Stimulated activated naive B cell treated with anti-CD40 and anti-IgM and Interleukin-4, amounts not matched to agents 10 μg/mL and 1 μg/mL and 100 μg/mL, for 72 hours (primary cell): Measurements from ENCODE around the gene ALG10.
"Not testable (repeated sequence)": the region's sequence is repeated elsewhere in the genome, so short reads cannot be mapped to it uniquely, and the experiment has no call there.

Experiments
- ATAC-seq, 2 donors: fragments of 150-1000 bp; cut with Tn5 transposase; replicated peaks; 2 replicates each; pipeline ENCODE4 v1.10.0; 2021; ENCODE audit warnings: moderate library complexity in 1 of 2
- DNase-seq: peaks from one replicate; pipeline ENCODE4 v3.0.0; 2021
- H3K27ac Mint-ChIP-seq: one replicate; pipeline ENCODE4 v1.8.0; 2022; ENCODE audit warnings: mild to moderate bottlenecking, mixed read lengths
- H3K27me3 Mint-ChIP-seq, 2 donors: one replicate each; pipeline ENCODE4 v1.8.0; 2022; ENCODE audit warnings: mixed read lengths in 2 of 2
- H3K36me3 Mint-ChIP-seq, 2 donors: one replicate each; pipeline ENCODE4 v1.8.0; 2022; ENCODE audit warnings: mixed read lengths in 2 of 2, mild to moderate bottlenecking in 1 of 2
- H3K4me1 Mint-ChIP-seq, 2 donors: one replicate each; pipeline ENCODE4 v1.8.0; 2022; ENCODE audit warnings: mixed read lengths in 2 of 2, mild to moderate bottlenecking in 1 of 2
- H3K4me3 Mint-ChIP-seq, 2 donors: one replicate each; pipeline ENCODE4 v1.8.0; 2022; ENCODE audit warnings: mild to moderate bottlenecking in 2 of 2, mixed read lengths in 2 of 2, moderate library complexity in 1 of 2
- H3K9me3 Mint-ChIP-seq, 2 donors: one replicate each; pipeline ENCODE4 v1.8.0; 2022; ENCODE audit warnings: mixed read lengths in 2 of 2, mild to moderate bottlenecking in 1 of 2

ALG10 gene

GRCh38 chr12:34022079-34022830 is at the start of gene ALG10:
TSS of gene ALG10 (plus strand) at chr12:34022496. CDS start at chr12:34022600, 104 bp downstream.
- Mint-ChIP-seq H3K4me1 (peaks cover 4 to 11% of the 10 kb centered on the region in 2 donors), H3K36me3 (peaks cover 4 to 11% of the 10 kb centered on the region in 2 donors), H3K27ac (peak within 1 kb of the TSS; percentile 98), H3K27me3 (peaks cover 0 to 4% of the 10 kb centered on the region in 2 donors), H3K9me3 (no peaks in the 10 kb centered on the region), H3K4me3 (peak within 1 kb of the TSS; percentile 97 to 99)
- peak; percentile 99 for ATAC-seq
- peak; percentile 95 for DNase-seq

GRCh38 chr12:33972884-33973283 is 49.4 kb upstream of the ALG10 start:
- not testable (repeated sequence) for H3K36me3 Mint-ChIP-seq, ATAC-seq, H3K27ac Mint-ChIP-seq, H3K4me3 Mint-ChIP-seq, DNase-seq, H3K4me1 Mint-ChIP-seq, H3K27me3 Mint-ChIP-seq
- H3K9me3 Mint-ChIP-seq = peaks cover 4 to 13% of the 10 kb centered on the region in 2 donors

- Mint-ChIP-seq H3K4me1 (no peaks in the 10 kb centered on the region), H3K27ac (no peak overlapping the region), H3K4me3 (no peak overlapping the region), H3K27me3 (peaks cover 0 to 5% of the 10 kb centered on the region in 2 donors), H3K9me3 (peaks cover 0 to 9% of the 10 kb centered on the region in 2 donors), H3K36me3 (no peaks in the 10 kb centered on the region)
- DNase-seq (no peak), ATAC-seq (no peak)
Observed at GRCh38 chr12:33977887-33978286, 44.4 kb upstream of the ALG10 start.

- DNase-seq = no peak
- H3K9me3 Mint-ChIP-seq = peaks cover 0 to 5% of the 10 kb centered on the region in 2 donors
- H3K27ac Mint-ChIP-seq = no peak overlapping the region
- no peaks in the 10 kb centered on the region for H3K4me1 Mint-ChIP-seq
- H3K27me3 Mint-ChIP-seq = peaks cover 4 to 10% of the 10 kb centered on the region in 2 donors
- H3K36me3 Mint-ChIP-seq = no peaks in the 10 kb centered on the region
- ATAC-seq = no peak
- H3K4me3 Mint-ChIP-seq = no peak overlapping the region
Observed at GRCh38 chr12:33988197-33988805, 34.0 kb upstream of the ALG10 start.

- no peak for ATAC-seq
- no peak for DNase-seq
- Mint-ChIP-seq H3K4me3 (no peak overlapping the region), H3K4me1 (no peaks in the 10 kb centered on the region), H3K27ac (no peak overlapping the region), H3K27me3 (peaks cover 4 to 10% of the 10 kb centered on the region in 2 donors), H3K36me3 (no peaks in the 10 kb centered on the region), H3K9me3 (peaks cover 0 to 5% of the 10 kb centered on the region in 2 donors)
Observed at GRCh38 chr12:33988913-33989312, 33.4 kb upstream of the ALG10 start.

- Mint-ChIP-seq H3K9me3 (no peaks in the 10 kb centered on the region), H3K27ac (no peak overlapping the region), H3K27me3 (peaks cover 10 to 11% of the 10 kb centered on the region in 2 donors), H3K4me3 (no peak overlapping the region), H3K36me3 (no peaks in the 10 kb centered on the region), H3K4me1 (no peaks in the 10 kb centered on the region)
- ATAC-seq (no peak), DNase-seq (no peak)
Observed at GRCh38 chr12:33994857-33995808, 27.2 kb upstream of the ALG10 start.

GRCh38 chr12:34008835-34009234 is 13.5 kb upstream of the ALG10 start:
- ATAC-seq, H3K4me3 Mint-ChIP-seq, H3K27ac Mint-ChIP-seq: not testable (repeated sequence)

GRCh38 chr12:34016361-34016760 is 5.9 kb upstream of the ALG10 start:
- H3K9me3 Mint-ChIP-seq = no peaks in the 10 kb centered on the region
- ATAC-seq (no peak), DNase-seq (no peak)
- H3K36me3 Mint-ChIP-seq = no peaks in the 10 kb centered on the region
- no peak overlapping the region for H3K27ac Mint-ChIP-seq
- H3K4me1 Mint-ChIP-seq = no peaks in the 10 kb centered on the region
- peaks cover 11 to 14% of the 10 kb centered on the region in 2 donors for H3K27me3 Mint-ChIP-seq
- no peak overlapping the region for H3K4me3 Mint-ChIP-seq

More at GRCh38 chr12:34008835-34009234, 13.5 kb upstream of the ALG10 start:
- not testable (repeated sequence) for H3K36me3 Mint-ChIP-seq, DNase-seq, H3K4me1 Mint-ChIP-seq, H3K9me3 Mint-ChIP-seq
- peaks cover 21 to 37% of the 10 kb centered on the region in 2 donors for H3K27me3 Mint-ChIP-seq

GRCh38 chr12:34021071-34021470 is 1.2 kb upstream of the ALG10 start:
- DNase-seq (no peak), ATAC-seq (no peak)
- Mint-ChIP-seq H3K9me3 (no peaks in the 10 kb centered on the region), H3K27me3 (peaks cover 4 to 7% of the 10 kb centered on the region in 2 donors), H3K4me3 (no peak overlapping the region), H3K4me1 (peaks cover 4 to 11% of the 10 kb centered on the region in 2 donors), H3K36me3 (peaks cover 4 to 7% of the 10 kb centered on the region in 2 donors), H3K27ac (no peak overlapping the region)

GRCh38 chr12:34027661-34028060 is 5.4 kb downstream of the ALG10 start:
- DNase-seq, H3K9me3 Mint-ChIP-seq, H3K27me3 Mint-ChIP-seq, ATAC-seq, H3K27ac Mint-ChIP-seq, H3K4me3 Mint-ChIP-seq: not testable (repeated sequence)
- Mint-ChIP-seq H3K4me1 (peaks cover 4 to 11% of the 10 kb centered on the region in 2 donors), H3K36me3 (peaks cover 4 to 17% of the 10 kb centered on the region in 2 donors)

- Mint-ChIP-seq H3K27ac (peak overlapping the region; percentile 37), H3K36me3 (peaks cover 0 to 11% of the 10 kb centered on the region in 2 donors), H3K27me3 (no peaks in the 10 kb centered on the region), H3K9me3 (no peaks in the 10 kb centered on the region), H3K4me1 (no peaks in the 10 kb centered on the region), H3K4me3 (no peak overlapping the region)
- DNase-seq (no peak), ATAC-seq (no peak)
Observed at GRCh38 chr12:34030591-34030990, 8.3 kb downstream of the ALG10 start.

- no peak overlapping the region for H3K4me3 Mint-ChIP-seq
- H3K9me3 Mint-ChIP-seq = no peaks in the 10 kb centered on the region
- ATAC-seq (no peak), DNase-seq (no peak)
- H3K27me3 Mint-ChIP-seq = no peaks in the 10 kb centered on the region
- H3K27ac Mint-ChIP-seq = no peak overlapping the region
- H3K4me1 Mint-ChIP-seq = no peaks in the 10 kb centered on the region
- H3K36me3 Mint-ChIP-seq = peaks cover 2 to 10% of the 10 kb centered on the region in 2 donors
Observed at GRCh38 chr12:34033628-34034296, 11.5 kb downstream of the ALG10 start.

- not testable (repeated sequence) for H3K4me1 Mint-ChIP-seq, DNase-seq, H3K27me3 Mint-ChIP-seq, H3K9me3 Mint-ChIP-seq, ATAC-seq, H3K4me3 Mint-ChIP-seq, H3K27ac Mint-ChIP-seq
- H3K36me3 Mint-ChIP-seq = peaks cover 2 to 10% of the 10 kb centered on the region in 2 donors
Observed at GRCh38 chr12:34038357-34038756, 16.1 kb downstream of the ALG10 start.

- peaks cover 13 to 24% of the 10 kb centered on the region in 2 donors for H3K9me3 Mint-ChIP-seq
- H3K36me3 Mint-ChIP-seq = peaks cover 7 to 16% of the 10 kb centered on the region in 2 donors
- no peaks in the 10 kb centered on the region for H3K4me1 Mint-ChIP-seq
- DNase-seq (no peak), ATAC-seq (no peak)
- no peaks in the 10 kb centered on the region for H3K27me3 Mint-ChIP-seq
- H3K4me3 Mint-ChIP-seq = no peak overlapping the region
- H3K27ac Mint-ChIP-seq = no peak overlapping the region
Observed at GRCh38 chr12:34046570-34046969, 24.3 kb downstream of the ALG10 start.
